GM18517 (cell line): ENCODE measurements around the gene OR5AS1.
"Not testable (repeated sequence)": the region's sequence is repeated elsewhere in the genome, so short reads cannot be mapped to it uniquely, and the experiment has no call there.

ENCODE experiments used
- ATAC-seq: cut with Tn5 transposase; IDR thresholded peaks from one replicate; pipeline ENCODE4 v1.9.1; 2021; ENCODE audit warnings: mild to moderate bottlenecking, moderate library complexity; ENCODE audit not compliant: unreplicated experiment

The OR5AS1 gene

DNA sequence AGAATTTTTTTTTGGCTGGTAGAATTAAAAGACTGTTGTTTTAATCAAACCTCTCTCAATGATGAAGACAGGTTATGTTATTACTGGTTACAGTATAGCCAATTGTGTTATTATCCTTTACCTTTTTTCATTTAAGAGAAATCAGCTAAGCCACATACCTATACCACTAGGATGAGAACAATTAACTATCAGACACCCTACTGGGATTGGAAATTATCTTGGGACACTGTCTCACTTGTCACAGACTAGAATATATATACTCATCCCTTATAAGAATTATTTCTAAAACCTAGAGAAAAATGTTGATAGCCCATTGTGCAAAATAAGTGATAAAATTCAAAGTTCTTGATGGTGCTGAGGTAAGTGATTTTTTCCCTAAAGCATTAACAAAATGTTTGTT is at the start of gene OR5AS1:
OR5AS1 (plus strand) TSS at position 301 of the 400 bp plus-strand sequence. CDS start 2,765 bp downstream, outside the sequence.
- ATAC-seq = no peak

DNA sequence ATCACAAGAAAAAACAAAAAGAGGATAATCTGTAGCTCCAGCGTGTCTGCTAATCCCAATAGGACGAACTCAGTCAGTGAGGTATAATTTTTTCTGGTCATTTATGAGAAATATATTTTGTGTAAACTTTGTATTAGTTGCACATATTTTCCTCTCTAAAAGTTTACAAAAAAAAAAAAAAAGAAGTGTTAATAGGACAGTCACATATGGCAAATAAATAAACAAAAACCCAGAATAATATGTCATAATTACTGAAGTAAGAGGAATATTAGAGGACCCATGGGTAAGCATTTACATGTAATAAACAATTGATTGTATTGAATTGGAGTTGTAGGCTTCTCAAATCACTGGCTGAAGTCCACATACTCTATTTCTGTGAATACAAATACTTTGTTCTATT is 32.9 kb upstream of the OR5AS1 start, which contains the start of gene OR5F1:
OR5F1 (minus strand) TSS at position 101 of the 400 bp plus-strand sequence; CDS start at position 101, 0 bp downstream.
- ATAC-seq = no peak

DNA sequence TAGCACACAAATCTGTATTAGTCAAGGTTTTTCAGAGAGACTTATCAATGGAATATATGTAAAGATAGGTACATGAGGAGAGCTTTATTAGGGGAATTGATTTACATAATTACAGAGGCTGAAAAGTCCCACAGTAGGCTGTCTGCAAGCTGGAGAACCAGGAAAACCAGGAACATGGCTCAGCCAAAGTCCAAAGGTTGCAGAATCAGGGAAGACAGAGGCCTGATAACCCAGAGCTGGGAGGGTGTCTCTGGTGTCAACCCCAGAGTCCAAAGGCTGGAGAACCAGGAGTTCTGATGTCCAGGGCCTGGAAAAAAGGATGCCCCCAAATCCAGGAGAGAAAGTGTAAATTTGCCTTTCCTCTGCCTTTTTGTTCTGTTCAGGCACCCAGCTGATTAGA is 16.7 kb upstream of the OR5AS1 start:
- no peak for ATAC-seq

DNA sequence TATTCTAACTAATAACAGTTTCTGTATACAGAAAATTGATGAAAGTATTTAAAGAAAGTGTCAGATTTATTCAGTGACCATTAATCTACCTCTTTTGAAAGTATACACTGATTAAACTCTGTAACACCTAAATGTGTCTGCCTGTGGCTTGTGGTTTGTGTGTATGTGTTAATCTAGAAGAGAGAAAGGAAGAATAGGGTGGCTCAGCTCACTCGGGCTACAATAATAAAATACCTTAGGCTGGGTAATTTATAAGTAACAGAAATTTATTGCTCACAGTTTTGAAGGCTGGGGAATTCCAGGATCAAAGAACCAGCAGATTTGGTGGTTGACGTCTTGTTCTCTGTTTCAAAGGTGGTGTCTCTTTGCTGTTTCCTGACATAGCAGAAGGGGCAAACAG is 13.6 kb upstream of the OR5AS1 start:
- ATAC-seq = no peak

DNA sequence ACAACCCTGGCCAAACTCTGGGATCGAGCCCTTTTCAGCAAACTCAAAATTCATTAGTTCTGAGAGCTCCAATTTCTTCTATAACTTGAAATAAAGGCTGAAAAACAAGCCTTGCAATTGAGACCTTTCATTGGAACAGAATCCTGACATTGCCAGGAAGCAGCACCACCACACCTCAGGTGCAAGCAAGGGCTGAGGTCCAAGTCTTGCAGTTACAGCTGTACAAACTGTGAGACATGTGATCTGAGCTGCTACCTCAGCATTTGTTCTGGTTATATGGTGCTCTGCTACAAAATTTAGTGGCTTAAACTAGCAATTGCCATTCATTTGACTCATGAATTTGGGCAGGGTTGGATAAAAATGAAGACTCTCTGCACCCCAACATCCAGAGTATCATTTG is 18.1 kb downstream of the OR5AS1 start:
- ATAC-seq = no peak

DNA sequence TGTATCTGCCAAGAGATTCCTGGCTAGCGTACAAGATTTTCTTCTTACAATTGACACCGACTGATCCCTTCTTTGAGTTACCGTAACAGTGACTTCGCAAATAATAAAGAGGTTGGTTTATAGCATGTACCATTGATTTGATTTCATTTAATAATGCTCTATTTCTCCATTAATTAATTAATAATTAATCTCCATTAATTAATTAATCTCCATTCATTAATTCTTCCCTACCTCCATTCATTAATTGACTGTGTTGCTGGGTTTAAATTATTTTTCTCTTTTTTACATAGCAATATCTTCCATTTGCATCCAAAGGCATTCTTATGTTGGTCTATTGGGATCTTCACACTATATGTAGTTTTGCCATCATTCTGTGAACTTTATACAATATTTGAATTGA is 21.0 kb downstream of the OR5AS1 start:
- ATAC-seq = no peak

DNA sequence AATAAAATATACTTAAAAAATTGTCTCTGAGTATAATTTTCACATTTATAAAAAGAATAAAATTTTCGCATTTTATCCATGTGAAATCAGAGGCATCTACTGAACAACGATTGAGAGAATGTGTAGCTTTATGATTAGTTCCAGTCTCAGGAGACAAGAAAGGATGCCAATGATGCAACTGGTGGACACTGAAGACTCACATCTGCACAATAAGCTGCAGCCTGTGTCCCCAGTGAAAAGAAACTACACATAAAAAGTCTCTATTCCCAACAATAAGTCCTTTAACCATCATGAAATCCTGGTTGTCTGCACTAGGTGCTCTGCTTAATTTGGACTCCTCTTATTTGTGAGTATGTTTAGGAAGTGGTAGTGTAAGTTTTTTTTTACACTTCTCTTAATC is 22.0 kb downstream of the OR5AS1 start:
- ATAC-seq = no peak

DNA sequence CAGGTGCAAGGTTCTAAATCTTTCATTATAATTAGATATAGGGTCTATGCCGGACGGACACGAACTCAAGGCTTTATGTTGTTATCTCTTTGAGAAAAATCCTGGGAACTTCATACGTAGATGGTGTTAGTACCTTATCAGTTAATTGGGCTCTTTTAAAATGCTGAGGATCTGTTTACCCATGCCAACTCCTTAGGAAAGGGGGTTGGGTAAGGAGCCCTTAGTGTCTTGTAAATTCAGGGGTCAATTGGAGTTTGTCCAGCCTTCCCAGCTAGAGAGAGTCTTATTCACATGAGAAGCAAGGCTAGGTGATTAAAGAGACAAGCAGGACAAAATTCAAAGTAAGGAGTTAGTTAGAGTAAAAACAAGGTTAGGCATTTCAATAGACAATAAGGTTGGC is 28.9 kb downstream of the OR5AS1 start:
- not testable (repeated sequence) for ATAC-seq

DNA sequence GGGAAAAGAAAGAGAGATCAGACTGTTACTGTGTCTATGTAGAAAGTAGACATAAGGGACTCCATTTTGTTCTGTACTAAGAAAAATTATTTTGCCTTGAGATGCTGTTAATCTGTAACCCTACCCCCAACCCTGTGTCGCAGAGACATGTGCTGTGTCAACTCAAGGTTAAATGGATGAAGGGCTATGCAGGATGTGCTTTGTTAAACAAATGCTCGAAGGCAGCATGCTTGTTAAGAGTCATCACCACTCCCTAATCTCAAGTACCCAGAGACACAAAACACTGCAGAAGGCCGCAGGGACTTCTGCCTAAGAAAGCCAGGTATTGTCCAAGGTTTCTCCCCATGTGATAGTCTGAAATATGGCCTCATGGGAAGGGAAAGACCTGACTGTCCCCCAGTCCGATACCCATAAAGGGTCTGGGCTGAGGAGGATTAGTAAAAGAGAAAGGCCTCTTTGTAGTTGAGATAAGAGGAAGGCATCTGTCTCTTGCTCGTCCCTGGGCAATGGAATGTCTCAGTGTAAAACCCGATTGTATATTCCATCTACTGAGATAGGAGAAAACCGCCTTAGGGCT is 30.3 kb downstream of the OR5AS1 start:
- not testable (repeated sequence) for ATAC-seq

DNA sequence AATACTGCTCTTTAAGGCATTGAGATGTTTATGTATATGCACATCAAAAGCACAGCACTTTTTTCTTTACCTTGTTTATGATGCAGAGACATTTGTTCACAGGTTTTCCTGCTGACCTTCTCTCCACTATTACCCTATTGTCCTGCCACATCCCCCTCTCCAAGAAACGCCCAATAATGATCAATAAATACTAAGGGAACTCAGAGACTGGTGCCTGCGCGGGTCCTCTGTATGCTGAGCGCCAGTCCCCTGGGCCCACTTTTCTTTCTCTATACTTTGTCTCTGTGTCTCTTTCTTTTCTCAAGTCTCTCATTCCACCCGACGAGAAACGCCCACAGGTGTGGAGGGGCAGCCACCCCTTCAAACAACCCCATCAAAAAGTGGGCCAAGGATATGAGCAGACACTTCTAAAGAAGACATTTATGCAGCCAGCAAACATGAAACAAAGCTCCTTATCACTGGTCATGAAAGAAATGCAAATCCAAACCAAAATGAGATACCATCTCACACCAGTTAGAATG is 30.9 kb downstream of the OR5AS1 start:
- not testable (repeated sequence) for ATAC-seq

DNA sequence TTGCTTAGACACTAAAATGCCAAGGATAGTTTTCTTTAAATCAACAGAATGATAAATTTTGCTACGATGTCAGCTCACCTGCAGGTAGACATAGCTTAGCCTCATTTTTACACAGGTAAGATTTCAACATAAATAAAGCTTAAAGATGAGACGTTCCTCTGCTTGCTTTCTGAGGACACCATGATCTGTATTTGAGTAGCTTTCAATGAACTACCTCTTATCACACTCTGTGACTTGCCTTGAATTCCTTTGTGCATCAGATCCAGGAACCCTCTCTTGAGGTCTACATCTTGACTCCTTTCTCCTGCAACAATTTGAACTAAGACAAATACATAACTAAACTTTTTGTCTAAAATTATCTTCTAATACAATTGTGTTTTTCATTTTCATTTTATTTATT is 39.5 kb downstream of the OR5AS1 start:
- ATAC-seq = no peak
